Activated CD4-positive, alpha-beta T cell treated with anti-CD3 and anti-CD28 coated beads for 36 hours (primary cell): ENCODE results near the gene M1AP. TPM values are rescaled to one million over a fixed set of nuclear protein-coding genes. Genes with fewer than 3 reads are reported as not detected.

Experiments used
- ATAC-seq: fragments of 200-7000 bp; cut with Tn5 transposase; one replicate; pipeline ENCODE4 v1.10.0; 2021; ENCODE audit warnings: mild to moderate bottlenecking, moderate library complexity
- CTCF ChIA-PET: fragments of 350-600 bp; sonication (Branson Sonifier 250); formaldehyde crosslinking; loops from one replicate; lab custom pipeline; 2021; ENCODE audit warnings: antibody characterized with exemption; lab: Charles Lee
- POLR2A ChIA-PET: fragments of 350-600 bp; sonication (Branson Sonifier 250); formaldehyde crosslinking; loops from one replicate; lab custom pipeline; 2021; ENCODE audit warnings: antibody characterized with exemption, inconsistent platforms; lab: Charles Lee
- DNase-seq: peaks from one replicate; pipeline ENCODE4 v3.0.0-alpha.2; 2020
- H3K27ac Mint-ChIP-seq: one replicate; pipeline ENCODE4 v1.8.0; 2021; ENCODE audit warnings: mixed read lengths
- H3K27me3 Mint-ChIP-seq: one replicate; pipeline ENCODE4 v1.8.0; 2021; ENCODE audit warnings: mixed read lengths
- H3K36me3 Mint-ChIP-seq: one replicate; pipeline ENCODE4 v1.8.0; 2021; ENCODE audit warnings: low read depth, mixed read lengths
- H3K4me1 Mint-ChIP-seq: one replicate; pipeline ENCODE4 v1.8.0; 2021; ENCODE audit warnings: mixed read lengths
- H3K4me3 Mint-ChIP-seq: one replicate; pipeline ENCODE4 v1.8.0; 2021; ENCODE audit warnings: mild to moderate bottlenecking, moderate library complexity, mixed read lengths
- H3K9me3 Mint-ChIP-seq: one replicate; pipeline ENCODE4 v1.8.0; 2021; ENCODE audit warnings: low read depth, mixed read lengths
- intact Hi-C, 2 experiments: fragments of 100-400 bp; cut with DNase I in 1 of 2; cut with micrococcal nuclease in 1 of 2; formaldehyde crosslinking; loops; one replicate each; pipeline versions ENCODE4 v1.14.2 to v1.15.1; 2022 to 2024; cut with DNase I, micrococcal nuclease
- total RNA-seq, 2 experiments: library from RNA; stranded (reverse); gene quantifications; one replicate each; pipeline ENCODE4 v1.2.3, GENCODE V29; 2021

Gene M1AP
- total RNA-seq, 2 experiments from 2014 or later: 0.18 to 0.33 TPM

- peak; percentile 37 for DNase-seq
- H3K4me1 Mint-ChIP-seq: peaks cover 22% of the 10 kb centered on the region
- peak; percentile 74 for ATAC-seq
Observed at GRCh38 chr2:74577448-74577847, 70.7 kb downstream of the M1AP start.

GRCh38 chr2:74576863-74577229 lies 71.3 kb downstream of the M1AP start:
- no peak for DNase-seq
- Mint-ChIP-seq H3K36me3 (no peaks in the 10 kb centered on the region), H3K9me3 (no peaks in the 10 kb centered on the region), H3K27ac (no peak overlapping the region), H3K4me3 (no peak overlapping the region), H3K27me3 (peaks cover 1% of the 10 kb centered on the region), H3K4me1 (peaks cover 23% of the 10 kb centered on the region)
- ATAC-seq: no peak
- ChIA-PET CTCF (interaction anchor here (0.9 to 2.9 kb wide), 3 partner anchors 9 to 18 kb away, joined by 3 to 18 read pairs (median 3); no protein-coding TSS in a partner anchor), POLR2A (no interaction called here)
- intact Hi-C loops: loop anchor here in 1 of 2 experiments (5.0 kb wide), 1 partner anchor 255 kb away; the partner anchor contains the start of gene HK2

More at GRCh38 chr2:74577448-74577847, 70.7 kb downstream of the M1AP start:
- no peak overlapping the region for H3K4me3 Mint-ChIP-seq
- CTCF ChIA-PET: interaction anchor here (0.9 to 2.9 kb wide), 3 partner anchors 9 to 20 kb away, joined by 3 to 18 read pairs (median 3); no protein-coding TSS in a partner anchor
- no peaks in the 10 kb centered on the region for H3K9me3 Mint-ChIP-seq
- H3K27me3 Mint-ChIP-seq: peaks cover 1% of the 10 kb centered on the region
- intact Hi-C loops: loop anchor here in 1 of 2 experiments (5.0 kb wide), 1 partner anchor 255 kb away; the partner anchor contains the start of gene HK2
- POLR2A ChIA-PET: no interaction called here
- no peaks in the 10 kb centered on the region for H3K36me3 Mint-ChIP-seq
- peak overlapping the region; percentile 11 for H3K27ac Mint-ChIP-seq

DNA sequence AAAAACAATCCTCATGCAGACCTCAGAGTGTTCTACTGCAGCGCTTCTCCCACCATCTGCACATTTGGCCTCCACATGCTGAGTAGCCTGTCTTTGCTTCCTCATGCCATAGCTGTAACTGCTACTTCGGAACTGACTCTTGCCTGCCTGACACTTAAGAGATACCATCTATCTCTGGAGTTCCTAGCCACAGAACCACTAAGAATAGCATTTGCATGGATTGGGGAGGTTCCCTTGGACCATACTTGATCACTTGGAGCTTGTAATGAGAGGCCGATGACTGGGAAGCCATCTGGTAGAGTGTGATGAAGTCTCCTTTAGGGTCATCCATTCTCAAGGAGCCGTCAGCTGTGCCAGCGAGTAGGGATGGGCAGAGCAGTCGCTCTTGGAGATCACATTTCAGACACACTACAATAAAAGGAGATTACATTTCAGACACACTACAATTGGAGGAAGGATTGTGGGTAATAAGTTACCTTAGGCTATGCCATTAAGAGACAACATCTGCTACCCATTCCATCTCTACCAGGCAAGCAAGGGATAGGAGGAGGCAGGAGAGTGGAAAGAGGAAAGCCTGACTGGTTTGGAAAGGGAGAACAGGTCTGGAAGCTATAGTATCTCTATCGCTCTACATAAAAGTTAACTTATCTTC lies 71.8 kb downstream of the M1AP start:
- Mint-ChIP-seq H3K36me3 (no peaks in the 10 kb centered on the region), H3K4me3 (no peak overlapping the region), H3K27ac (no peak overlapping the region), H3K4me1 (peaks cover 23% of the 10 kb centered on the region), H3K27me3 (peaks cover under 1% of the 10 kb centered on the region), H3K9me3 (no peaks in the 10 kb centered on the region)
- CTCF ChIA-PET: interaction anchor here (1.0 to 2.9 kb wide), 3 partner anchors 9 to 11 kb away, joined by 3 to 18 read pairs (median 7); no protein-coding TSS in a partner anchor
- POLR2A ChIA-PET: interaction anchor here (0.6 kb wide), 2 partner anchors 25 to 105 kb away, joined by 3 to 4 read pairs; no protein-coding TSS in a partner anchor
- intact Hi-C loops: loop anchor here in 1 of 2 experiments (5.0 kb wide), 1 partner anchor 256 kb away; the partner anchor contains the start of gene HK2
- DNase-seq: no peak
- no peak for ATAC-seq

- Mint-ChIP-seq H3K27ac (no peak overlapping the region), H3K36me3 (no peaks in the 10 kb centered on the region), H3K4me3 (no peak overlapping the region), H3K9me3 (no peaks in the 10 kb centered on the region), H3K27me3 (no peaks in the 10 kb centered on the region), H3K4me1 (peaks cover 23% of the 10 kb centered on the region)
- DNase-seq (no peak), ATAC-seq (no peak)
- CTCF ChIA-PET: interaction anchor here (0.6 to 2.1 kb wide), 6 partner anchors 8 to 94 kb away, joined by 3 to 9 read pairs (median 3); partner anchors contain the start of gene AUP1
- POLR2A ChIA-PET: no interaction called here
- intact Hi-C loops: loop anchor here in 1 of 2 experiments (5.0 kb wide), 1 partner anchor 257 kb away; the partner anchor contains the start of gene HK2
Observed at GRCh38 chr2:74575320-74575719, 72.8 kb downstream of the M1AP start.

GRCh38 chr2:74573747-74574562 lies 74.2 kb downstream of the M1AP start:
- Mint-ChIP-seq H3K36me3 (no peaks in the 10 kb centered on the region), H3K9me3 (no peaks in the 10 kb centered on the region), H3K27me3 (no peaks in the 10 kb centered on the region), H3K4me1 (peaks cover 29% of the 10 kb centered on the region), H3K4me3 (peak overlapping the region; percentile 3), H3K27ac (peak overlapping the region; percentile 55)
- ATAC-seq (peak; percentile 49), DNase-seq (no peak)
- ChIA-PET POLR2A (interaction anchor here (0.7 kb wide), 1 partner anchor 1274 kb away, joined by 3 read pairs; no protein-coding TSS in a partner anchor), CTCF (interaction anchor here (0.7 to 2.1 kb wide), 6 partner anchors 11 to 36 kb away, joined by 3 to 9 read pairs (median 3); no protein-coding TSS in a partner anchor)
- intact Hi-C loops: no loop called here

DNA sequence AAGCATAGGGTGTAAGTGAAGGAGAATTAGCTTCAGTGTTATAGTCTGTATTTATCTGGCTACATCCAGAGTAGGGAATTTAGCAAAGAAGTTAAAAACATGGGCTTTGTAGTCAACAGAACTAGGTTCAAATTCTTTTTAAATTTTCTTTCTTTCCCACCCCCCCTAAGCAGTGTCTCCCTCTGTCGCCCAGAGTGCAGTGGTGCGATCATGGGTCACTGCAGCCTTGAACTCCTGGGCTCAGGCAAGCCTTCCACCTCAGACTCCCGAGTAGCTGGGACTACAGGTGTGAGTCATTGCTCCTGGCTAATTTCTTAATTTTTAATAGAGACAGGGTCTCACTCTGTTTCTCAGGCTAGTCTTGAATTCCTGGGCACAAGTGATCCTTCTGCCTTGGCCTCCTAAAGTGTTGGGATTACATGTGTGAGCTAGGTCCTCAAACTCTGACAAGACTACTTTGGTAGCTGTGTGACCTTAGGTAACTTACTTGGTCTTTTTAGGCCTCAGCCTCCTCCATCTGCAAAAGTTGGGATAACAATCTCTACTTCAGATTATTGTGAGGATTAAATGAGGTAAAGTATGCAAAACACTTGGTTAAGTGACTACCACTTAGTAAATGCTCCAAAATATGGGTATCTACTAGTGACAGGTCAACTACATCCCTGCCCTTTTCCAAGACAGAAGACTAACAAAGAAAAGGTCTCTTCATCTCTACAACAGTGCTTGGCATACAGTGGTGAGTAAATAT lies 75.8 kb downstream of the M1AP start:
- Mint-ChIP-seq H3K27me3 (peaks cover 5% of the 10 kb centered on the region), H3K4me3 (no peak overlapping the region), H3K9me3 (no peaks in the 10 kb centered on the region), H3K4me1 (peaks cover 37% of the 10 kb centered on the region), H3K27ac (no peak overlapping the region), H3K36me3 (no peaks in the 10 kb centered on the region)
- ChIA-PET CTCF (interaction anchor here (0.6 to 0.7 kb wide), 2 partner anchors 12 to 18 kb away, joined by 3 to 4 read pairs; no protein-coding TSS in a partner anchor), POLR2A (no interaction called here)
- ATAC-seq: no peak
- DNase-seq: no peak
- intact Hi-C loops: no loop called here

DNA sequence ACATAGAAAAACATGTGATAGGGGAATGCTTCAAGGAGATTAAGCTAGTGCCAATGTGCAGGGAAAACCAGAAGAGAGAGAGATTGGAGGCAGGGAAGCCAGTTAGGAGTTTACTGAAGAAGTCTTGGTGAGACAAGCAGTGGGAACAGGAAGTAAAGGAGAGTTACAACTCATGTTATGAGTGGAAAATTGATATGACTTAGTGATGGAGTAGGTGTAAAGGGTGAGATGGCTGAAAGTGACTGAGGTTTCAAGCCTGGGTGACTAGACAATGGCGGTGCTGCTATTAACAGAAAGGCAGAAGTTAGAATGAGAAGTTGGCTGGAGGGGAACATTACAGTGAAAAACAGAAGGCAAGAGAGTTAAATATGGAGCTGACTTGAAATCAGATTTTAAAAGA lies 77.1 kb downstream of the M1AP start:
- Mint-ChIP-seq H3K27ac (no peak overlapping the region), H3K36me3 (no peaks in the 10 kb centered on the region), H3K9me3 (no peaks in the 10 kb centered on the region), H3K27me3 (peaks cover 5% of the 10 kb centered on the region), H3K4me3 (no peak overlapping the region), H3K4me1 (peaks cover 44% of the 10 kb centered on the region)
- intact Hi-C loops: loop anchor here (1.0 to 2.0 kb wide), 3 partner anchors 14 to 17 kb away; partner anchors contain the start of gene DOK1 (in 2 of the 2)
- CTCF ChIA-PET: interaction anchor here (0.9 to 1.7 kb wide), 2 partner anchors 9 to 21 kb away, joined by 3 read pairs; no protein-coding TSS in a partner anchor
- DNase-seq: peak; percentile 51
- POLR2A ChIA-PET: interaction anchor here (0.7 kb wide), 1 partner anchor 20 kb away, joined by 3 read pairs; no protein-coding TSS in a partner anchor
- ATAC-seq: peak; percentile 84

DNA sequence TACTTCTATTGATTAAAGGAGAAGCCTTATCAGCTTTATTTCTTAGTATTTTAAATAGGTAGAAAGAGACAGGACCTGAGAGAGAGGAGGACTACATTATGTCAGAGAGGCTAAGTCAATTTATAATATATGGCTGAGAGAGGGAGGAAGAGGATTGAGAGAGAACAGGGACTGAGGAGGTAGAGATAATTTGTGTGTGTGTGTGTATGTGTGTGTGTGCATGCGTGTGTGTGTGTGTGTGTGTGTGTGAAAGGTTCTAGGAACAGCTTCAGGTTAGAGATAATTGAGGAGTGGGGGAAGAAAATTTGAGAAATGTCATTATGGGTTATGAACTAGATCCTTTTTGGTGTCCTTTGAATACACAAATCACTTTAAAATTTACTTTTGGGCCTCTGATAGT lies 78.4 kb downstream of the M1AP start:
- no peak for ATAC-seq
- Mint-ChIP-seq H3K27ac (no peak overlapping the region), H3K4me1 (peaks cover 47% of the 10 kb centered on the region), H3K4me3 (no peak overlapping the region), H3K9me3 (no peaks in the 10 kb centered on the region), H3K27me3 (peaks cover 7% of the 10 kb centered on the region), H3K36me3 (no peaks in the 10 kb centered on the region)
- CTCF ChIA-PET: interaction anchor here (0.7 to 1.7 kb wide), 3 partner anchors 10 to 76 kb away, joined by 3 to 4 read pairs (median 3); no protein-coding TSS in a partner anchor
- DNase-seq: no peak
- POLR2A ChIA-PET: no interaction called here
- intact Hi-C loops: loop anchor here (2.0 kb wide), 2 partner anchors 15 kb away; partner anchors contain the start of gene DOK1 (in 1 of the 2)

DNA sequence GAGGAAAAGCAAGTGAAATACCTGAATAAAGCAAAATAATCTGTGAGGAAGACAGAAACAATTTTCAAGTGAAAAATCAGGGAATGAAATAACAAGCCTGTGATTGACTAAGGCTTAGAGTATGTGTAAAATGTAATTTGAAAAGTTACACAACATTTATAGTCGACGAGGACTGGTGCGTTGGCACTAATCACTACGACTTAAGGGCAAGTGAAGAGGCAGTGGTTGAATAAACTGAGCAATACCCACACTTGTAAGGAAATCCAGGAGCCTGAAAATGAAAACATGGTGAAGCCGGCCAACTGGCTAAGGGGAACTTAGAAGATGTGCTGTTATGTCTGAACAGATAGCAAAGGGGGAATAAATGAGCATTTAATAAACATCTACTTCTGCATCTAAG lies 80.2 kb downstream of the M1AP start:
- H3K36me3 Mint-ChIP-seq: no peaks in the 10 kb centered on the region
- peaks cover 18% of the 10 kb centered on the region for H3K27me3 Mint-ChIP-seq
- DNase-seq (no peak), ATAC-seq (no peak)
- CTCF ChIA-PET: interaction anchor here (0.9 to 3.3 kb wide), 4 partner anchors 9 to 64 kb away, joined by 3 to 8 read pairs (median 6); no protein-coding TSS in a partner anchor
- H3K9me3 Mint-ChIP-seq: no peaks in the 10 kb centered on the region
- intact Hi-C loops: no loop called here
- no peak overlapping the region for H3K27ac Mint-ChIP-seq
- POLR2A ChIA-PET: no interaction called here
- peaks cover 34% of the 10 kb centered on the region for H3K4me1 Mint-ChIP-seq
- no peak overlapping the region for H3K4me3 Mint-ChIP-seq

DNA sequence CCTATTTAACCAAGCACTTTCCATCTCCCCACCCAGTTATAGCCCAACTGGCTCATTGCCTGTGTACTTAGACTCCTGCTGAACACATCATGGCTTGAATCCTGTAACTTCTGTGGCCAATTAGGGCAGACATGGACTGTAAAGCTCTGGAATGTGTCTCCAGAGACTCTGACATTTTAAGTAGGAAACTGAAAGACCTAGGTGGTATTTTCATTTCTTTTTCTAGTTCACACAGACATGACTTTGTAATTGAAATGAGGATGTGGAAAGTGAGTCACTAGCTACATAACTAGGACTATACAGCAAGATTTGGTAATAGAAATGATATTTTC lies 81.4 kb downstream of the M1AP start:
- ATAC-seq (peak; percentile 65), DNase-seq (no peak)
- H3K4me1 Mint-ChIP-seq: peaks cover 32% of the 10 kb centered on the region
- intact Hi-C loops: no loop called here
- H3K4me3 Mint-ChIP-seq: no peak overlapping the region
- CTCF ChIA-PET: interaction anchor here (0.6 to 3.3 kb wide), 8 partner anchors 9 to 286 kb away, joined by 3 to 10 read pairs (median 4); no protein-coding TSS in a partner anchor
- peak overlapping the region; percentile 78 for H3K27ac Mint-ChIP-seq
- no peaks in the 10 kb centered on the region for H3K9me3 Mint-ChIP-seq
- POLR2A ChIA-PET: interaction anchor here (0.6 to 1.3 kb wide), 5 partner anchors 9 to 69 kb away, joined by 3 to 5 read pairs (median 3); no protein-coding TSS in a partner anchor
- H3K36me3 Mint-ChIP-seq: no peaks in the 10 kb centered on the region
- H3K27me3 Mint-ChIP-seq: peaks cover 25% of the 10 kb centered on the region
